IPS-20b (cell line): ENCODE data around the gene CDHR4.

Experiments
- H3K27ac ChIP-seq: one replicate; pipeline ENCODE4 v1.5.1; 2013; ENCODE audit warnings: low read length
- H3K27me3 ChIP-seq: 2 replicates; pipeline ENCODE4 v1.6.1; 2013; ENCODE audit warnings: mild to moderate bottlenecking, low read length, inconsistent platforms; ENCODE audit not compliant: insufficient read depth
- H3K36me3 ChIP-seq: 2 replicates; pipeline ENCODE4 v1.6.1; 2013; ENCODE audit warnings: low read depth, mild to moderate bottlenecking, inconsistent platforms, low read length, moderate library complexity; ENCODE audit not compliant: insufficient read depth
- H3K4me1 ChIP-seq: 2 replicates; pipeline ENCODE4 v1.6.1; 2013; ENCODE audit warnings: mild to moderate bottlenecking, control low read depth, inconsistent platforms, low read length, moderate library complexity; ENCODE audit not compliant: insufficient read depth
- H3K4me3 ChIP-seq: 2 replicates; pipeline ENCODE4 v1.5.1; 2013; ENCODE audit warnings: mild to moderate bottlenecking, low read length, inconsistent platforms
- H3K9ac ChIP-seq: 2 replicates; pipeline ENCODE4 v1.6.1; 2013; ENCODE audit warnings: low read depth, mild to moderate bottlenecking, inconsistent platforms, low read length, moderate library complexity
- H3K9me3 ChIP-seq: 2 replicates; pipeline ENCODE4 v1.6.1; 2013; ENCODE audit warnings: mild to moderate bottlenecking, low read depth, low read length, inconsistent platforms; ENCODE audit not compliant: insufficient read depth

The CDHR4 gene, protein sequence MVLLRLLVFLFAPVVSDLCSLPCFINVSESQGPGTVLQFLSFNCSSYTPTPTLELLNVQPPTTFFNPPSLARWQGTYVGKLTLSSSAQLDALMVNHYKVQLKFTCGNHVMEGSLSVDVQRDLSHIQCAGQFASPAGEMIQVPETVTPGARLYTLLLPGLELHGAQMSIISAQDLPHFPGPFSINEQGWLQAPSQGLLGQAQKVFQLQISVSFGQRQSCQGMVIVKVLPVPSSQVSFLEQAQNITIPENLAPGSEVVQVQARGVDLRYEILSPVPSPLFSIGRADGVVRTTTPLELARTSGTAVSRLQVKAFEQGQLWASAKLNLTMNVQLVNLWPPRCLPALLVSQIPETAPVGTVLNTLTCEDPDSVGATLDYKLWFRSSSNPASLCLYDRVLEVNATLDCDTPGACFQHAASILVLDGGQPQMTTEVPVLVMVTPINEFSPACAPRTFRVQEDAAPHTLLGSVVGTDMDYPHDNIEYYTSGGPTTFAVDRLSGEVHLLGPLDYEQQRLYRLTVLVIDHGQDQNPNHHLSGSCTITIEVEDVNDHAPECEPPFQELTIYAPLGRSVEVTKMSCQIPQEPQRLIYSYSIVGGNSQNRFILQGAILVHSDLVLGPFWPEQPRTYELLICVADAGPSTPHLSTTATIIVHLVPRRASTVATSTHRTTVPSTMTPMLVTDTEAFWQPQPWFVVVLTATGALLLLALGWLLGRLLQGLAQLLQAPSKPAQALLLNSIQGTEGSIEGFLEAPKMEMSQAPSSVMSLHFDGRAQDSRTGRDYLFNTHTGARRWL

DNA sequence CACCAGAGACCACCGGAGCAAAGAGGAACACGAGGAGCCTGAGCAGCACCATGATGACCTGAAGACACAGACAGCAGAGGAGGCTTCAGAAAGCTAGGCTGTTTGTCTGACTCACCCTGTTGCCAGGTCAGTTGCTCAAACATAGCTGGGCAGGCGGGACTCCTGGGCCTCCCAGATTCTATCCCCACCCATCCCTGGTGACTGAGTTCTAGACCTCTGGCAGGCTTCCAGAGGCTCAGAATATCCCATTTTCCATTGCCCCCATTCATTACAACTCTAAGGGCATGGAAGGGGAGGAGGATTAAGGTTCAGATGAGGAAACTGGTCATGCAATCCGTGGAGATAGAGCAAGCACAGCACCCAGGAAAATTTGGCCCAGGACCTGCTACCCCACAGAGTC, at the start of gene CDHR4:
CDHR4 (minus strand) TSS at position 113 of the 400 bp plus-strand sequence; CDS start at position 52, 61 bp downstream.
- Histone ChIP-seq H3K27ac (no peak within 1 kb of the TSS), H3K9ac (no peak within 1 kb of the TSS), H3K4me3 (no peak within 1 kb of the TSS)

DNA sequence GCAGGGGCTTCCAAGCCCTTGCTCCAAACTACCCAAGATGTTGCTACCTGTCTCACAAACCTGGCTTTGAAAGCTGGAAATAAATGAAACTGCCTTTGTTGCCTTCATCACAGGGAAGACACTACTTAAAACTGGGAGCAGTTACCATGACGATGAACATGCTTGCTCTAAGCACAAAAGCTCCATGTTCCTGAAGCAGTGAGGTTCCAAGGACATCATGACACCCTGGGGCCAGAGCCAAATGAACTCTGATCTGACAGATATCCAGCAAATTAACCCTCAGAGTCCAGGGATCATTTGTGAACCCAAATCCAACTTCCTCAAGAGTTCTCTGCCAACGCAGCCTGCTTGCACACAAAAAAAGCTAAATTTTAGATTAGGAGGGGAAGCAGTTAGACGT, 46.0 kb upstream of the CDHR4 start:
- Histone ChIP-seq H3K27me3 (no peaks in the 10 kb centered on the region), H3K9ac (no peak overlapping the region), H3K9me3 (no peaks in the 10 kb centered on the region), H3K4me3 (no peak overlapping the region), H3K36me3 (peaks cover 66% of the 10 kb centered on the region), H3K4me1 (no peaks in the 10 kb centered on the region), H3K27ac (no peak overlapping the region)

More for the DNA sequence above, at the start of gene CDHR4:
- no peaks in the 10 kb centered on the region for H3K9me3 ChIP-seq
- H3K4me1 ChIP-seq, result no peaks in the 10 kb centered on the region
- H3K27me3 ChIP-seq, result peaks cover 48% of the 10 kb centered on the region
- H3K36me3 ChIP-seq, result no peaks in the 10 kb centered on the region

DNA sequence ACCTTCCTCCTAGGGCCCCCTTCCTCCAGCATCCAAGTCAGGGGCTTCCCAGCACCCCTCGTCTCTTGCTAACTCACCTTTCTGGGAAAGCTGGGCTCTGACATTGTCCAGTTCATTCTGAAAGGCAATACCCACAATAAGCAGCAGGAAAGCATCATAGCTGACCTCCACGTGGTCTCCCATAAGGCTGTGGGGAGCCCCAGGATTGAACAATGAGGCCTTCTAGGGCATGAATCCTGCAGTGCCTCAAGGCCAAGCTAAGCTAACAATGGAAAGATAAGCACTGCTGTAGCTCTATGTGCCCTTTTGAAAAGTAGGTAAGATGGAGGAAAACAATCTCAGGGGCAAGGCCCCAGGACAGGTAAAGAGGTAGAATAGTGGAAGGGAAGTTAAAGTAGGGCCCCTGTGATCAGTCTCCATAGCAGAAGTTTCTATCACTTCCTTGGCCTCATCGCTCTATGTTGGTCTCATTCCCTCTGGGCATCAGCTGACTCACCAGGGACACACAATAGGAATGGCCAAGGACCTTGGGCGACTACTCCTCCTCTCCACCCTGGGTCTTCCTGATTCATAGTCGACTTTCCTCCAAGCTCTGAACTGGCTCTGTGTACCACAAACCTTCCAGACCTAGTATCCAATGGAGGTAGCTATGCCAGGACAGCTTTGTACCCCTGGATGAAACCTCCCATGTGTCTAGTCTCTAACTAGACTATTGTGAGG, 45.0 kb upstream of the CDHR4 start:
- Histone ChIP-seq H3K9ac (no peak overlapping the region), H3K4me1 (no peaks in the 10 kb centered on the region), H3K9me3 (no peaks in the 10 kb centered on the region), H3K4me3 (no peak overlapping the region), H3K27me3 (no peaks in the 10 kb centered on the region), H3K36me3 (peaks cover 70% of the 10 kb centered on the region), H3K27ac (no peak overlapping the region)

GRCh38 chr3:49842843-49843517, 43.3 kb upstream of the CDHR4 start:
- no peak overlapping the region for H3K27ac ChIP-seq

GRCh38 chr3:49841806-49842205, 42.1 kb upstream of the CDHR4 start:
- Histone ChIP-seq H3K27ac (no peak overlapping the region), H3K9me3 (no peaks in the 10 kb centered on the region), H3K36me3 (peaks cover 80% of the 10 kb centered on the region)

More at GRCh38 chr3:49842843-49843517, 43.3 kb upstream of the CDHR4 start:
- Histone ChIP-seq H3K9me3 (no peaks in the 10 kb centered on the region), H3K4me3 (no peak overlapping the region), H3K4me1 (no peaks in the 10 kb centered on the region), H3K27me3 (no peaks in the 10 kb centered on the region), H3K36me3 (peaks cover 77% of the 10 kb centered on the region), H3K9ac (no peak overlapping the region)

GRCh38 chr3:49841126-49841696, 41.5 kb upstream of the CDHR4 start:
- Histone ChIP-seq H3K4me1 (no peaks in the 10 kb centered on the region), H3K9me3 (no peaks in the 10 kb centered on the region), H3K27me3 (no peaks in the 10 kb centered on the region), H3K36me3 (peaks cover 82% of the 10 kb centered on the region), H3K27ac (no peak overlapping the region), H3K9ac (no peak overlapping the region), H3K4me3 (no peak overlapping the region)

More at GRCh38 chr3:49841806-49842205, 42.1 kb upstream of the CDHR4 start:
- no peak overlapping the region for H3K9ac ChIP-seq
- H3K27me3 ChIP-seq, result no peaks in the 10 kb centered on the region
- H3K4me3 ChIP-seq, result no peak overlapping the region
- no peaks in the 10 kb centered on the region for H3K4me1 ChIP-seq

- no peak overlapping the region for H3K27ac ChIP-seq
- H3K4me3 ChIP-seq, result no peak overlapping the region
- peaks cover 75% of the 10 kb centered on the region for H3K36me3 ChIP-seq
- H3K4me1 ChIP-seq, result no peaks in the 10 kb centered on the region
- no peaks in the 10 kb centered on the region for H3K9me3 ChIP-seq
- H3K9ac ChIP-seq, result no peak overlapping the region
- no peaks in the 10 kb centered on the region for H3K27me3 ChIP-seq
These were observed 40.7 kb upstream of the CDHR4 start for GRCh38 chr3:49840388-49840787.

- Histone ChIP-seq H3K4me3 (no peak overlapping the region), H3K9me3 (no peaks in the 10 kb centered on the region), H3K9ac (no peak overlapping the region), H3K4me1 (no peaks in the 10 kb centered on the region), H3K27me3 (no peaks in the 10 kb centered on the region), H3K27ac (no peak overlapping the region), H3K36me3 (peaks cover 75% of the 10 kb centered on the region)
These were observed 39.6 kb upstream of the CDHR4 start for GRCh38 chr3:49839193-49839809.

- H3K4me3 ChIP-seq, result no peak overlapping the region
- H3K4me1 ChIP-seq, result no peaks in the 10 kb centered on the region
- no peaks in the 10 kb centered on the region for H3K9me3 ChIP-seq
- no peak overlapping the region for H3K9ac ChIP-seq
- H3K27me3 ChIP-seq, result no peaks in the 10 kb centered on the region
- peaks cover 70% of the 10 kb centered on the region for H3K36me3 ChIP-seq
- no peak overlapping the region for H3K27ac ChIP-seq
These were observed 31.7 kb upstream of the CDHR4 start for GRCh38 chr3:49831341-49831740.

GRCh38 chr3:49826016-49826415, 26.3 kb upstream of the CDHR4 start:
- Histone ChIP-seq H3K36me3 (peaks cover 35% of the 10 kb centered on the region), H3K4me1 (no peaks in the 10 kb centered on the region), H3K4me3 (no peak overlapping the region)

More at GRCh38 chr3:49826016-49826415, 26.3 kb upstream of the CDHR4 start:
- Histone ChIP-seq H3K9ac (no peak overlapping the region), H3K9me3 (no peaks in the 10 kb centered on the region), H3K27ac (no peak overlapping the region), H3K27me3 (no peaks in the 10 kb centered on the region)
